OCI-LY7 (cell line): ENCODE data around the gene LRRC8D. TPM values are rescaled to one million over a fixed set of nuclear protein-coding genes. Genes with fewer than 3 reads are reported as not detected.

Experiments
- BruUV-seq: library from RNA; stranded (reverse); fragments of 400-500 nt; replicated peaks from 2 replicates; lab custom pipeline; 2021; lab: Mats Ljungman, UMichigan
- CTCF ChIA-PET: fragments of 300-600 bp; sonication (Branson Sonifier 250); formaldehyde crosslinking; loops from one replicate; lab custom pipeline; 2022; ENCODE audit warnings: antibody characterized with exemption; ENCODE audit not compliant: unreplicated experiment; lab: Charles Lee
- POLR2A ChIA-PET: fragments of 300-600 bp; sonication (Branson Sonifier 250); formaldehyde crosslinking; loops from one replicate; lab custom pipeline; 2022; ENCODE audit warnings: antibody characterized with exemption; lab: Charles Lee
- DNase-seq: peaks from one replicate; pipeline ENCODE4 v3.0.0-alpha.2; 2015; ENCODE audit warnings: low spot score
- H2AFZ ChIP-seq: fragments of 200-600 bp; sonication (generic), shearing (Covaris generic); 2 replicates; pipeline ENCODE4 v1.6.1; 2014; ENCODE audit warnings: mild to moderate bottlenecking, antibody characterized with exemption, low read length, moderate library complexity
- H3K27ac ChIP-seq: fragments of 200-600 bp; sonication (generic); 2 replicates; pipeline ENCODE4 v1.5.1; 2014; ENCODE audit warnings: mixed run types, low read depth, mild to moderate bottlenecking, moderate library complexity, low read length, inconsistent platforms; ENCODE audit not compliant: poor library complexity, severe bottlenecking
- H3K36me3 ChIP-seq: fragments of 200-600 bp; sonication (generic); 2 replicates; pipeline ENCODE4 v1.6.1; 2014; ENCODE audit warnings: mild to moderate bottlenecking, antibody characterized with exemption, low read length, moderate library complexity, mixed read lengths; ENCODE audit not compliant: insufficient read depth
- H3K4me1 ChIP-seq: fragments of 200-600 bp; sonication (generic); 2 replicates; pipeline ENCODE4 v1.5.1; 2014; ENCODE audit warnings: mild to moderate bottlenecking, low read length; ENCODE audit not compliant: insufficient read depth, poor library complexity, severe bottlenecking
- H3K4me2 ChIP-seq: fragments of 200-600 bp; sonication (generic); 2 replicates; pipeline ENCODE4 v1.6.1; 2014; ENCODE audit warnings: mild to moderate bottlenecking, low read length
- H3K4me3 ChIP-seq: fragments of 200-600 bp; sonication (generic); 2 replicates; pipeline ENCODE4 v1.5.1; 2014; ENCODE audit warnings: mild to moderate bottlenecking, low read depth, low read length; ENCODE audit not compliant: poor library complexity, severe bottlenecking
- H3K79me2 ChIP-seq: fragments of 200-600 bp; sonication (generic); 2 replicates; pipeline ENCODE4 v1.6.1; 2016; ENCODE audit warnings: low read depth, mild to moderate bottlenecking, low read length, moderate library complexity, mixed read lengths; ENCODE audit not compliant: insufficient read depth
- H3K9me2 ChIP-seq: fragments of 200-600 bp; sonication (generic); 2 replicates; pipeline ENCODE4 v1.6.1; 2016; ENCODE audit warnings: mild to moderate bottlenecking, low read length, mixed read lengths; ENCODE audit not compliant: insufficient read depth
- H3K9me3 ChIP-seq: fragments of 200-600 bp; sonication (generic); 2 replicates; pipeline ENCODE4 v1.6.1; 2014; ENCODE audit warnings: mild to moderate bottlenecking, mixed run types, low read length, mixed read lengths
- H4K20me1 ChIP-seq: fragments of 200-600 bp; sonication (generic); 2 replicates; pipeline ENCODE4 v1.6.1; 2014; ENCODE audit warnings: mild to moderate bottlenecking, antibody characterized with exemption, low read length, moderate library complexity, mixed read lengths; ENCODE audit not compliant: insufficient read depth
- EZH2phosphoT487 ChIP-seq: fragments of 200-600 bp; sonication (generic); IDR thresholded peaks from 2 replicates; pipeline ENCODE4 v1.6.1; 2018; ENCODE audit warnings: low read depth, borderline replicate concordance, mild to moderate bottlenecking, mixed run types, antibody characterized with exemption, low read length, moderate library complexity, mixed read lengths
- intact Hi-C: fragments of 100-400 bp; cut with micrococcal nuclease; formaldehyde crosslinking; loops from one replicate; pipeline ENCODE4 v1.10.0; 2022; ENCODE audit not compliant: unreplicated experiment
- total RNA-seq, 2 experiments: library from RNA; depleted of rRNA in 1 of 2; stranded (reverse); fragments of >200 nt in 1 of 2; shearing (Covaris generic) in 1 of 2; gene quantifications; 2 replicates each; pipeline ENCODE4 v1.2.3, GENCODE V29; 2014 to 2022
- TF ChIP-seq, protein P1 (sequence below): fragments of 200-600 bp; sonication (generic); conservative IDR thresholded peaks from 2 replicates; pipeline ENCODE4 v1.5.1; 2014; ENCODE audit warnings: mild to moderate bottlenecking, antibody characterized with exemption, low read length, moderate library complexity, mixed read lengths

LRRC8D gene
- total RNA-seq, 2 experiments from 2014 or later = 23.8 to 37.1 TPM

DNA sequence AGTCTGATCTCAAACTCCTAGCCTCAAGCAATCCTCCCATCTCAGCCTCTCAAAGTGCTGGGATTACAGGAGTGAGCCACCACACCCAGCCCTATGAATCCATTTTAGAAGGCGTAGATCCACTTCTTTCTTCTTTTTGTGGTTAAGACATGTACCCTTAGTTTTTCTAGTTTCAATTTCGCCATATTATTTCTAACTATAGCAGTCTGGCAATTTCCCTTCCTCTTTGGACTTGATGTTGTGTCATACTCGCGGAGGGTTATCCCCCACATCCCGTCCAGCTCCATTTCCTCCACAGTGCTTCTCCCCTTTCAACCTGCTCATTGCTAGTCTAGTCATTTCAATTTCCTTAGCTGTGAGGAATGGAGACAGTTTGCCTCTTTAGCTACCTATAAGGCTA lies 5.2 kb upstream of the LRRC8D start:
- POLR2A ChIA-PET = no interaction called here
- DNase-seq = no peak
- Histone ChIP-seq H3K9me3 (no peaks in the 10 kb centered on the region), H2AFZ (no peak overlapping the region), H4K20me1 (no peaks in the 10 kb centered on the region), H3K27ac (no peak overlapping the region), H3K9me2 (no peaks in the 10 kb centered on the region), H3K36me3 (no peaks in the 10 kb centered on the region), H3K79me2 (peaks cover 16% of the 10 kb centered on the region; the same call in 1 of the 2 replicates), H3K4me2 (no peak overlapping the region), H3K4me1 (peaks cover 12% of the 10 kb centered on the region), H3K4me3 (no peak overlapping the region)
- TF ChIP-seq EZH2phosphoT487 = no peak
- TF ChIP-seq, protein P1, sequence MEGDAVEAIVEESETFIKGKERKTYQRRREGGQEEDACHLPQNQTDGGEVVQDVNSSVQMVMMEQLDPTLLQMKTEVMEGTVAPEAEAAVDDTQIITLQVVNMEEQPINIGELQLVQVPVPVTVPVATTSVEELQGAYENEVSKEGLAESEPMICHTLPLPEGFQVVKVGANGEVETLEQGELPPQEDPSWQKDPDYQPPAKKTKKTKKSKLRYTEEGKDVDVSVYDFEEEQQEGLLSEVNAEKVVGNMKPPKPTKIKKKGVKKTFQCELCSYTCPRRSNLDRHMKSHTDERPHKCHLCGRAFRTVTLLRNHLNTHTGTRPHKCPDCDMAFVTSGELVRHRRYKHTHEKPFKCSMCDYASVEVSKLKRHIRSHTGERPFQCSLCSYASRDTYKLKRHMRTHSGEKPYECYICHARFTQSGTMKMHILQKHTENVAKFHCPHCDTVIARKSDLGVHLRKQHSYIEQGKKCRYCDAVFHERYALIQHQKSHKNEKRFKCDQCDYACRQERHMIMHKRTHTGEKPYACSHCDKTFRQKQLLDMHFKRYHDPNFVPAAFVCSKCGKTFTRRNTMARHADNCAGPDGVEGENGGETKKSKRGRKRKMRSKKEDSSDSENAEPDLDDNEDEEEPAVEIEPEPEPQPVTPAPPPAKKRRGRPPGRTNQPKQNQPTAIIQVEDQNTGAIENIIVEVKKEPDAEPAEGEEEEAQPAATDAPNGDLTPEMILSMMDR = no peak
- CTCF ChIA-PET = no interaction called here
- intact Hi-C loops = no loop called here
- BruUV-seq = no TSS peak

DNA sequence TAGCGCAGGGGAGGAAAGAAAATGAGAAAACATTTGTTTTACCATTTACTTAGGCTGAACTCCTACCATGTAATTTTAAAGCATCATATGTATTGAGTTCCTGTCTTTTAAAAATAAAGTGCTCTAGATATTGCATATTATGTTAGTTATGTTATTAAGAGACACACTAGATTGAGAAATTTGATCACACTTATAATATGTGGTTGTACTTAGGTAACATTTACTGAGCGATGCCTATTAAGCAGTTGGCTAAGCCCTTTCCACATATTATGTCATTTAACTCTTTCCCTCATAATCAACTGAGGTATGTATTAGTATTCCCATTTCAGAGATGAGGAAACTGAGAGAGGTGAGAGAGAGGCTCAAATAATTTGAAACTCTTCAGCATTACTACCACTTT lies 4.5 kb upstream of the LRRC8D start:
- intact Hi-C loops = no loop called here

More for the DNA sequence above, 4.5 kb upstream of the LRRC8D start:
- Histone ChIP-seq H3K4me3 (no peak overlapping the region), H3K9me3 (no peaks in the 10 kb centered on the region), H3K27ac (no peak overlapping the region), H2AFZ (no peak overlapping the region), H3K79me2 (peaks cover 16% of the 10 kb centered on the region; the same call in 1 of the 2 replicates), H3K9me2 (no peaks in the 10 kb centered on the region), H3K4me2 (no peak overlapping the region), H3K4me1 (peaks cover 12% of the 10 kb centered on the region), H3K36me3 (no peaks in the 10 kb centered on the region), H4K20me1 (no peaks in the 10 kb centered on the region)
- ChIA-PET POLR2A (no interaction called here), CTCF (no interaction called here)
- BruUV-seq = no TSS peak
- no peak for TF ChIP-seq EZH2phosphoT487
- TF ChIP-seq, protein P1 = no peak
- DNase-seq = no peak
